Measurements from ENCODE around the gene STK35. TPM values are rescaled to one million over a fixed set of nuclear protein-coding genes. Genes with fewer than 3 reads are reported as not detected.

The STK35 gene
- total and polyA plus RNA-seq, 2 of the 13 experiments (the other 11 are each of a cell fraction or from before 2014, with no cell fraction given) = 27.4 to 29.8 TPM

- Histone ChIP-seq H3K4me3 (replicated peaks in 1 of 3; ENCODE audit: insufficient read depth in 1 of 3, low read depth in 2 of 3, low read length in 3 of 3) (no peak overlapping the region), H2AFZ (ENCODE audit: low read length) (no peak overlapping the region), H3K36me3 (replicated peaks in 1 of 2; ENCODE audit: control insufficient read depth in 1 of 2, insufficient read depth in 2 of 2, low read length in 2 of 2) (peaks cover 53 to 91% of the 10 kb centered on the region in 2 experiments), H3K4me2 (ENCODE audit: low read depth, low read length) (no peak overlapping the region), H3K9me3 (ENCODE audit: low read length) (no peaks in the 10 kb centered on the region), H3K27me3 (ENCODE audit: control insufficient read depth in 1 of 2, insufficient read depth in 2 of 2, low read length in 2 of 2) (no peaks in the 10 kb centered on the region), H3K27ac (ENCODE audit: extremely low read length, insufficient read depth, low read length) (no peak overlapping the region), H3K9ac (ENCODE audit: insufficient read depth, low read depth, low read length) (no peak overlapping the region), H3K4me1 (ENCODE audit: insufficient read depth, low read length) (no peaks in the 10 kb centered on the region), H3K79me2 (ENCODE audit: insufficient read depth, low read length) (peaks cover 94% of the 10 kb centered on the region), H4K20me1 (ENCODE audit: insufficient read depth, low read length) (peaks cover 54% of the 10 kb centered on the region)
- intact Hi-C loops (cut with micrococcal nuclease; ENCODE audit: unreplicated experiment) (no loop called here), in situ Hi-C loops (cut with HindIII; ENCODE audit: extremely low pct_ligation_motif_present, low pct_unique_long_range_greater_than_20kb) (no loop called here)
- no TSS peak for BruUV-seq (replicated peaks)
- FAIRE-seq = no peak
- DNase-seq (ENCODE audit: low spot score) = no peak
- ATAC-seq = no peak
- TF ChIP-seq CEBPB (IDR thresholded peaks at IDR 0.05; ENCODE audit: borderline replicate concordance, low read depth, low read length) (peak; percentile 16; the same call in 1 of the 2 replicates), HNF1A (IDR thresholded peaks at IDR 0.05; ENCODE audit: low read depth) (no peak), HNF1A (CRISPR knock-in tag; IDR thresholded peaks at IDR 0.05; ENCODE audit: borderline replicate concordance) (no peak), ZNF558 (CRISPR knock-in tag; IDR thresholded peaks at IDR 0.05; ENCODE audit: borderline replicate concordance) (no peak), SKI (IDR thresholded peaks at IDR 0.05; ENCODE audit: partially characterized antibody) (no peak)
- ChIA-PET POLR2A (interaction anchor here (1.6 kb wide), 1 partner anchor 15 kb away, joined by 8 read pairs; no protein-coding TSS in a partner anchor), CTCF (ENCODE audit: low intra/inter-chr PET ratio, low total read pairs) (no interaction called here)
- WGBS (ENCODE audit: low lambda C conversion rate) = 99% methylated on average over 3 of the region's 3 CpGs
These were observed 17.2 kb downstream of the STK35 start for GRCh38 chr20:2118783-2119182.

Measured in HepG2 (cell line).